ENCODE results near the gene PPP1R9B.

PPP1R9B gene

DNA sequence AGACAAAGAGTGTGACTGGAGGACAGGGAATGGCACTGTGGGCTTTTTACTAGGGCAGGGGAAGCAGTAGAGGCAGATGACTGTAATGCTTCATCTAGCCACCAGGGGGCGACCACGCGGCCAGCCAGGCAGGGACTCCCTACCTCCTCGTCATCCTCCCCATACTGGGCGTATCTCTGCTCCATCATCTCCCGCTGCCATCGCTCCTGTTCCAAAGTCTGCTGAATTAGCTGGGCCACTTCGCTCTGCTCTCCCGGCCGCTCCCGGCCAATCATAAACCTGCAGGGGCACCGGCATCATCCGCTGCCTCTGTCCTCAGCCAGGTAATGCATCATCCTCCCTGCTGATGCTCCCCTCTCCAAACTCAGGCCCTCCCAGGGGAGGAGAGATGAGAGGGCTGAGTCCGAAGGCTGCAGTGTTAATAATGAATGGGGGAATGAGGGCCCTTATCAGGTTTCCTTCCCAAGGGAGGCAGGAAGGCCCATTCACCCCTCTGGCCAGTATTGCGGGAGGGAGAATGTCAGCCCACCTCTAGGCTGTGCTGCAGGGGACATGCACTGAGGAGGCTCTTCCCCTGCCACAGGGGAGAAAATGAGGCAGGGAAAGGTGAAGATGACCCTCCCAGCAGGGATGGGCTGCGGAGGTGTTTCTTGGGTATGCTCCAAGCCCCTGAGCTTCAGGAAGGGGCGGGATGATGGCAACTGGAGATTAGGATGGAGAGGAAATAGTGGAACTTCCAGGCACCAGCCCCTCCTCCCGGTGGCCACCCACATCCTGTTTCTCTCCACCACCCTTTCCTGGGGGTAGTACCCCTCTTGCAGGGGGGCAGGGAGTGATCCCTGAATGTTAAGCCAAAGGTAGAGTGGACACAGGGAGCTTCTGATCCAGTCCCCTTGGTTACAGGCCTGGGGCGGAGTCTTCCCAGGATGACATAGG, 10.3 kb downstream of the PPP1R9B start:
- H4K20me1 ChIP-seq (ENCODE audit: control insufficient read depth, insufficient read depth, low read depth, low read length) = peaks cover 22% of the 10 kb centered on the region
- H3K36me3 ChIP-seq (ENCODE audit: control insufficient read depth, low read length) = peaks cover 99% of the 10 kb centered on the region
- H3K27ac ChIP-seq (ENCODE audit: low read depth, low read length) = no peak overlapping the region
- H3K27me3 ChIP-seq (ENCODE audit: control insufficient read depth, low read length) = no peaks in the 10 kb centered on the region
- H3K4me1 ChIP-seq (ENCODE audit: control insufficient read depth, low read length) = peaks cover 56% of the 10 kb centered on the region
- no peaks in the 10 kb centered on the region for H3K9me2 ChIP-seq (replicated peaks; ENCODE audit: control insufficient read depth, low read length)
- H3K4me2 ChIP-seq (ENCODE audit: low read length) = peak overlapping the region; percentile 41
- no peaks in the 10 kb centered on the region for H3K9me3 ChIP-seq (ENCODE audit: control insufficient read depth, insufficient read depth, low read length)
- TF ChIP-seq, protein P1, sequence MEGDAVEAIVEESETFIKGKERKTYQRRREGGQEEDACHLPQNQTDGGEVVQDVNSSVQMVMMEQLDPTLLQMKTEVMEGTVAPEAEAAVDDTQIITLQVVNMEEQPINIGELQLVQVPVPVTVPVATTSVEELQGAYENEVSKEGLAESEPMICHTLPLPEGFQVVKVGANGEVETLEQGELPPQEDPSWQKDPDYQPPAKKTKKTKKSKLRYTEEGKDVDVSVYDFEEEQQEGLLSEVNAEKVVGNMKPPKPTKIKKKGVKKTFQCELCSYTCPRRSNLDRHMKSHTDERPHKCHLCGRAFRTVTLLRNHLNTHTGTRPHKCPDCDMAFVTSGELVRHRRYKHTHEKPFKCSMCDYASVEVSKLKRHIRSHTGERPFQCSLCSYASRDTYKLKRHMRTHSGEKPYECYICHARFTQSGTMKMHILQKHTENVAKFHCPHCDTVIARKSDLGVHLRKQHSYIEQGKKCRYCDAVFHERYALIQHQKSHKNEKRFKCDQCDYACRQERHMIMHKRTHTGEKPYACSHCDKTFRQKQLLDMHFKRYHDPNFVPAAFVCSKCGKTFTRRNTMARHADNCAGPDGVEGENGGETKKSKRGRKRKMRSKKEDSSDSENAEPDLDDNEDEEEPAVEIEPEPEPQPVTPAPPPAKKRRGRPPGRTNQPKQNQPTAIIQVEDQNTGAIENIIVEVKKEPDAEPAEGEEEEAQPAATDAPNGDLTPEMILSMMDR (IDR thresholded peaks at IDR 0.05; ENCODE audit: low read depth, low read length, poor library complexity, severe bottlenecking) = peak; percentile 87
- TF ChIP-seq EZH2phosphoT487 (IDR thresholded peaks at IDR 0.05; ENCODE audit: borderline replicate concordance, low read length) = no peak
- peaks cover 43% of the 10 kb centered on the region for H3K79me2 ChIP-seq (ENCODE audit: control insufficient read depth, low read length)
- H3K4me3 ChIP-seq (ENCODE audit: low read length) = no peak overlapping the region
- H3F3A ChIP-seq (ENCODE audit: control insufficient read depth, insufficient read depth) = 0 out of 2 replicates have a peak, but pooled peaks cover 3% of the 10 kb centered on the region

DNA sequence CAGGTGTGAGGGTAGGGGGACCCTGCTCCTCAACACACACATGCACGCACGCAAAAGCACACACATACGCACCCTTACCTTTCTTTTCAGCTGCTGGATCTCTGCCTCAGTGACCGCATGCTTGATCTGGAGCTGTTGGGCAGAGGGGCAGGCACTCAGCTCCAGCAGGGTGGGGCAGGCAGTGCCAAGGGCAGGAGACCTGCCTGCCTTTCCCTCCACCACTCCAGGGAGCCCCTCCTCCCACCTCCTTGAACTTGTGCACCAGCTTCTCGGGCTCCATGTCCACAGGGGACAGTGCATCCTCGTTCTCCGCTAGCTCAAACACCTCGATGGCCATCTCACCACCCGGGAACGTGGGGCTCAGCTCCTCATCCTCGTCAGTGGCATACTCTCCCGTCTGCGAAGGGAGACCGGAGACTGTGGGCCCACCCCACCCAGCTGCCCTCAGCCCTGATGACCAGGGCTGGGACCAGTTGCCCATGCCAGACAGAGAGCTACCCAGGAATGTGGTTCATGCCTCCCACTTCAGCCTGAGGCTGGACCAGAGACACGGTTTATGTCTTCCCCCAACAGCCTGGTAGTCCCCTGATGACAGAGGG, 11.2 kb downstream of the PPP1R9B start:
- H4K20me1 ChIP-seq (ENCODE audit: control insufficient read depth, insufficient read depth, low read depth, low read length) = peaks cover 22% of the 10 kb centered on the region
- no peak overlapping the region for H3K27ac ChIP-seq (ENCODE audit: low read depth, low read length)
- TF ChIP-seq, protein P1 (IDR thresholded peaks at IDR 0.05; ENCODE audit: low read depth, low read length, poor library complexity, severe bottlenecking) = no peak
- H3K9me2 ChIP-seq (replicated peaks; ENCODE audit: control insufficient read depth, low read length) = no peaks in the 10 kb centered on the region
- peaks cover 33% of the 10 kb centered on the region for H3K79me2 ChIP-seq (ENCODE audit: control insufficient read depth, low read length)
- no peaks in the 10 kb centered on the region for H3K9me3 ChIP-seq (ENCODE audit: control insufficient read depth, insufficient read depth, low read length)
- no peak overlapping the region for H3K4me3 ChIP-seq (ENCODE audit: low read length)
- no peak overlapping the region for H3K4me2 ChIP-seq (ENCODE audit: low read length)
- H3K36me3 ChIP-seq (ENCODE audit: control insufficient read depth, low read length) = peaks cover 96% of the 10 kb centered on the region
- 0 out of 2 replicates have a peak, but pooled peaks cover 3% of the 10 kb centered on the region for H3F3A ChIP-seq (ENCODE audit: control insufficient read depth, insufficient read depth)
- peaks cover 47% of the 10 kb centered on the region for H3K4me1 ChIP-seq (ENCODE audit: control insufficient read depth, low read length)
- no peaks in the 10 kb centered on the region for H3K27me3 ChIP-seq (ENCODE audit: control insufficient read depth, low read length)

DNA sequence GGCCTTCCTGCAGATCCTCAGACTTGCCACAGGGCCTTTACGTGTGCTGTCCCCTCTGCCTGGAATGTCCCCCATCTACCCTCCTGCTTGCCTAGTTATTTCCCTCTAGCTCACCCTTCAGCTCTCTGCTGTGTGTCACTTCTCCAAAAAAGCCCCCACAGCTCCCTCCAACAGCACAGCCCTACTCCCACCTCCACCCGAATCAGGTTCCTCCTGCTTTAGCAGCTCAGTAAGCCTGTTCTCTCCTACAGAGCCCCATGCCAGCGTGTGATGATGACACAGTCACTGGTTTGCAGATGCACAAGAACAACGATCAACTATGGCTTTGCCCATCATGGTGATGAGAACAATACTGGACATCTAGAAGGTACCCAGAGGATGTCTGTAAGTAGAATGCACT, 13.4 kb downstream of the PPP1R9B start:
- Histone ChIP-seq H3K27ac (ENCODE audit: low read depth, low read length) (no peak overlapping the region), H3K4me3 (ENCODE audit: low read length) (no peak overlapping the region), H3K27me3 (ENCODE audit: control insufficient read depth, low read length) (no peaks in the 10 kb centered on the region), H3K36me3 (ENCODE audit: control insufficient read depth, low read length) (peaks cover 77% of the 10 kb centered on the region), H3K4me1 (ENCODE audit: control insufficient read depth, low read length) (peaks cover 24% of the 10 kb centered on the region), H3K9me2 (replicated peaks; ENCODE audit: control insufficient read depth, low read length) (no peaks in the 10 kb centered on the region), H3F3A (ENCODE audit: control insufficient read depth, insufficient read depth) (0 out of 2 replicates have a peak, but pooled peaks cover 8% of the 10 kb centered on the region), H3K4me2 (ENCODE audit: low read length) (no peak overlapping the region), H3K79me2 (ENCODE audit: control insufficient read depth, low read length) (peaks cover 13% of the 10 kb centered on the region), H3K9me3 (ENCODE audit: control insufficient read depth, insufficient read depth, low read length) (no peaks in the 10 kb centered on the region), H4K20me1 (ENCODE audit: control insufficient read depth, insufficient read depth, low read depth, low read length) (peaks cover 22% of the 10 kb centered on the region)
- TF ChIP-seq, protein P1 (IDR thresholded peaks at IDR 0.05; ENCODE audit: low read depth, low read length, poor library complexity, severe bottlenecking) = no peak
- no peak for TF ChIP-seq EZH2phosphoT487 (IDR thresholded peaks at IDR 0.05; ENCODE audit: borderline replicate concordance, low read length)
